ENCODE data around the gene ARHGAP35. TPM values are rescaled to one million over a fixed set of nuclear protein-coding genes. Genes with fewer than 3 reads are reported as not detected.

Gene ARHGAP35
- total RNA-seq, 4 donors from 2014 or later, result 49.7 to 94.5 (median 77.7) TPM

DNA sequence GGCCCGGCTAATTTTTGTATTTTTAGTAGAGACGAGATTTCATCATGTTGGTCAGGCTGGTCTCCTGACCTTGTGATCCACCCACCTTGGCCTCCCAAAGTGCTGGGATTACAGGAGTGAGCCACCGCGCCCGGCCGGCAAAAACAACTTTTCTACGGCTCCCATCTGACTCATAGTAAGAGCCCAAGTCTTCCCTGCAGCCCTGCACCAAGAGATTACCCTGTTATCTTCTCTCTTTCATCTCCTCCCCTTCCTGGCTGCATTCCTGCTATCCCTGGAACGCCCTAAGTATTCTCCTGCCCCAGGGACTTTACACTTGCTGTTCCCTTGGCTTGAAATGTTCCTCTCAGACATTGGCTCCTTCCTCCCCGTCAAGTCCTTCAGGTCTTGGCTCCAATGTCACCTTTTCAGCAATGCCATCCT lies 16.7 kb upstream of the ARHGAP35 start:
- Histone ChIP-seq H3K36me3 (peaks cover 21 to 73% (median 68%) of the 10 kb centered on the region in 4 donors), H3K27ac (replicated peaks in 1 of 4) (no peak overlapping the region), H3K4me3 (no peak overlapping the region), H3K9me3 (no peaks in the 10 kb centered on the region), H3K27me3 (no peaks in the 10 kb centered on the region), H3K4me1 (peaks cover 10 to 45% (median 33%) of the 10 kb centered on the region in 4 donors)
- TF ChIP-seq EP300 (IDR thresholded peaks at IDR 0.05) (no peak), POLR2A (IDR thresholded peaks at IDR 0.05; ENCODE audit: low read depth) (no peak), POLR2AphosphoS5 (IDR thresholded peaks at IDR 0.05) (no peak)
- TF ChIP-seq, protein P1, sequence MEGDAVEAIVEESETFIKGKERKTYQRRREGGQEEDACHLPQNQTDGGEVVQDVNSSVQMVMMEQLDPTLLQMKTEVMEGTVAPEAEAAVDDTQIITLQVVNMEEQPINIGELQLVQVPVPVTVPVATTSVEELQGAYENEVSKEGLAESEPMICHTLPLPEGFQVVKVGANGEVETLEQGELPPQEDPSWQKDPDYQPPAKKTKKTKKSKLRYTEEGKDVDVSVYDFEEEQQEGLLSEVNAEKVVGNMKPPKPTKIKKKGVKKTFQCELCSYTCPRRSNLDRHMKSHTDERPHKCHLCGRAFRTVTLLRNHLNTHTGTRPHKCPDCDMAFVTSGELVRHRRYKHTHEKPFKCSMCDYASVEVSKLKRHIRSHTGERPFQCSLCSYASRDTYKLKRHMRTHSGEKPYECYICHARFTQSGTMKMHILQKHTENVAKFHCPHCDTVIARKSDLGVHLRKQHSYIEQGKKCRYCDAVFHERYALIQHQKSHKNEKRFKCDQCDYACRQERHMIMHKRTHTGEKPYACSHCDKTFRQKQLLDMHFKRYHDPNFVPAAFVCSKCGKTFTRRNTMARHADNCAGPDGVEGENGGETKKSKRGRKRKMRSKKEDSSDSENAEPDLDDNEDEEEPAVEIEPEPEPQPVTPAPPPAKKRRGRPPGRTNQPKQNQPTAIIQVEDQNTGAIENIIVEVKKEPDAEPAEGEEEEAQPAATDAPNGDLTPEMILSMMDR (IDR thresholded peaks at IDR 0.05), result no peak
- no peak for DNase-seq (ENCODE audit: extremely low spot score)
- 84% methylated on average over 9 of the region's 9 CpGs for WGBS
- intact Hi-C loops (cut with DNase I), result loop anchor here (5.0 kb wide), 1 partner anchor 142 kb away; no protein-coding TSS in a partner anchor

DNA sequence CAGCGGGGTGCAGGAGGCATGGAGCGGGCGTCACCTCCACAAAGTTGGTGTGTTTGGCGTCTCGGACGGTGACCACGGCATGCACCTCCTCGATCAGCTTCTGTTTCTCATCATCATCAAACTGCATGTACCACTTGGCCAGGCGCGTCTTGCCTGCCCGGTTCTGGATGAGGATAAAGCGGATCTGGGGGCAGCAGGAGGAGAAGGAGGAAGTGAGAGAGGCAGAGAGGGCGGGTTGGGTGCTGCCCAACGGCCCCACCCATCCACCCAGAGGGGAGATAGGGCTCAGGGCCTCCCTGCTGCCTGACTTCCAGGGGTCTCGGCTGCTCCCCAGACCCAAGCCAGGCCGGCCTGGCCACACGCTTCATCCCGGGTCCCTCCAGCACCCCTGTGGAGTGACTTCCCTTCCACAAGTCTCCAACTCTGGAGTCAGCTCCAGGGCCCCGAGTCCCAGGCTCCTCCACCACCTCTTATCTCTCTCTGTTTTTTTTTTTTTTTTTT lies 14.8 kb upstream of the ARHGAP35 start:
- intact Hi-C loops (cut with DNase I), result no loop called here
- Histone ChIP-seq H3K4me3 (no peak overlapping the region), H3K27ac (replicated peaks in 1 of 4) (no peak overlapping the region), H3K4me1 (peaks cover 16 to 45% (median 32%) of the 10 kb centered on the region in 4 donors), H3K9me3 (no peaks in the 10 kb centered on the region), H3K36me3 (peaks cover 21 to 61% (median 58%) of the 10 kb centered on the region in 4 donors), H3K27me3 (no peaks in the 10 kb centered on the region)
- DNase-seq (ENCODE audit: extremely low spot score), result no peak
- 85% methylated on average over 18 of the region's 19 CpGs for WGBS
- TF ChIP-seq EP300 (IDR thresholded peaks at IDR 0.05) (no peak), POLR2A (IDR thresholded peaks at IDR 0.05; ENCODE audit: low read depth) (no peak), POLR2AphosphoS5 (IDR thresholded peaks at IDR 0.05) (no peak)
- TF ChIP-seq, protein P1 (IDR thresholded peaks at IDR 0.05), result no peak

DNA sequence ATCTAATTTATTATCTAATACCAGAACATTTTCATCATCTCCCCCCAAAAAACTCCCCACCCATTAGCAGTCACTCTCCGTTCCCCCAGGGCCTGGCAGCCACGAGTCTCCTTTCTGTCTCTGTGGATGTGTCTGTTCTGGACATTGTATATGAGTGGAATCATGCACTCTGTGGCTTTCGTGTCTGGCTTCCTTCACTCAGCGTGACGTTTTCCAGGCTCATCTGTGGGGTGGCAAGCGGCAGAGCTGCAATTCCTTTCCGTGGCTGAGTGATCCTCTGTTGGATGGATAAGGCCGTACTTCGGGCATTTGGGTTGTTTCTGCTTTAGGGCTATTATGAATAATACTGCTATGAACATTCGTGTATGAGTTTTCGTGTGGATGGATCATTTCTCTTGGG lies 13.3 kb upstream of the ARHGAP35 start:
- intact Hi-C loops (cut with DNase I), result no loop called here
- no peak for DNase-seq (ENCODE audit: extremely low spot score)
- no peak overlapping the region for H3K4me3 ChIP-seq
- peaks cover 15 to 30% (median 18%) of the 10 kb centered on the region in 4 donors for H3K4me1 ChIP-seq
- no peaks in the 10 kb centered on the region for H3K27me3 ChIP-seq
- H3K36me3 ChIP-seq, result peaks cover 21 to 46% (median 44%) of the 10 kb centered on the region in 4 donors
- no peaks in the 10 kb centered on the region for H3K9me3 ChIP-seq
- TF ChIP-seq POLR2AphosphoS5 (IDR thresholded peaks at IDR 0.05) (no peak), EP300 (IDR thresholded peaks at IDR 0.05) (no peak), POLR2A (IDR thresholded peaks at IDR 0.05; ENCODE audit: low read depth) (no peak)
- TF ChIP-seq, protein P1 (IDR thresholded peaks at IDR 0.05), result no peak
- no peak overlapping the region for H3K27ac ChIP-seq (replicated peaks in 1 of 4)
- WGBS, result 82% methylated on average over 11 of the region's 11 CpGs

DNA sequence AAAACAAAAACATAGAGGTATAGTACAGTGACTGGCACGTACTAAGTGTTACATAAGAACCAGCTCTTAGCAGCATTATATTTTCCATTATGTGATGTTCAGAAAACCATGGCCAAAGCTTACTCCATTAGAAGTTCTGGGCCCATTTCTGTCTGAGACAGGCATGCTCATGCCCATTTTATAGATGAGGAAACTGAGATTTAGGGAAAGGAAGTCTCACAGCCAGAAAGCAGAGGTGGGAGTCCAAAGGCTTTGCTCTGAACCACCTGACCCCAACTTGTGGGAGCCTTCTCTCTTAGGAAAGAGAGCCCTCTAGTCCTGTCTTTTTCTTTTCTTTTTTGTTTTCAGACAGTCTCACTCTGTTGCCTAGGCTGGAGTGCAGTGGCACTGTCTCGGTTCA lies 12.4 kb upstream of the ARHGAP35 start:
- peaks cover 15 to 29% (median 18%) of the 10 kb centered on the region in 4 donors for H3K4me1 ChIP-seq
- TF ChIP-seq, protein P1 (IDR thresholded peaks at IDR 0.05), result no peak
- TF ChIP-seq POLR2A (IDR thresholded peaks at IDR 0.05; ENCODE audit: low read depth) (no peak), EP300 (IDR thresholded peaks at IDR 0.05) (no peak), POLR2AphosphoS5 (IDR thresholded peaks at IDR 0.05) (no peak)
- H3K27me3 ChIP-seq, result no peaks in the 10 kb centered on the region
- intact Hi-C loops (cut with DNase I), result no loop called here
- H3K9me3 ChIP-seq, result no peaks in the 10 kb centered on the region
- H3K27ac ChIP-seq (replicated peaks in 1 of 4), result no peak overlapping the region
- H3K4me3 ChIP-seq, result no peak overlapping the region
- WGBS, result 70% methylated on average over 2 of the region's 2 CpGs
- H3K36me3 ChIP-seq, result peaks cover 14 to 38% (median 36%) of the 10 kb centered on the region in 4 donors
- DNase-seq (ENCODE audit: extremely low spot score), result no peak

All from esophagus muscularis mucosa (tissue), 4 donors.